Measurements from ENCODE around the gene SMCO3. TPM values are rescaled to one million over a fixed set of nuclear protein-coding genes. Genes with fewer than 3 reads are reported as not detected.

The SMCO3 gene
- total RNA-seq = 0.46 TPM

GRCh38 chr12:14814014-14814413 is at the start of gene SMCO3:
SMCO3 (minus strand) TSS chr12:14814182; CDS start chr12:14806680, 7,502 bp downstream.
- no peak for DNase-seq (ENCODE audit: low spot score)

GRCh38 chr12:14860490-14860889 is 46.5 kb upstream of the SMCO3 start:
- no peak for DNase-seq (ENCODE audit: low spot score)

GRCh38 chr12:14858513-14858912 is 44.5 kb upstream of the SMCO3 start:
- no peak for DNase-seq (ENCODE audit: low spot score)

- no peak for DNase-seq (ENCODE audit: low spot score)
Observed at GRCh38 chr12:14854586-14855183, 40.7 kb upstream of the SMCO3 start.

- no peak for DNase-seq (ENCODE audit: low spot score)
Observed at GRCh38 chr12:14853961-14854360, 40.0 kb upstream of the SMCO3 start.

- no peak for DNase-seq (ENCODE audit: low spot score)
Observed at GRCh38 chr12:14852880-14853279, 38.9 kb upstream of the SMCO3 start.

GRCh38 chr12:14850929-14851663 is 37.1 kb upstream of the SMCO3 start:
- no peak for DNase-seq (ENCODE audit: low spot score)

- no peak for DNase-seq (ENCODE audit: low spot score)
Observed at GRCh38 chr12:14849661-14850060, 35.7 kb upstream of the SMCO3 start.

- no peak for DNase-seq (ENCODE audit: low spot score)
Observed at GRCh38 chr12:14846876-14847580, 33.0 kb upstream of the SMCO3 start.

GRCh38 chr12:14846042-14846587 is 32.1 kb upstream of the SMCO3 start:
- DNase-seq (ENCODE audit: low spot score) = no peak

- peak; percentile 62 for DNase-seq (ENCODE audit: low spot score)
Observed at GRCh38 chr12:14845350-14845750, 31.4 kb upstream of the SMCO3 start.

GRCh38 chr12:14844401-14844800 is 30.4 kb upstream of the SMCO3 start:
- no peak for DNase-seq (ENCODE audit: low spot score)

- peak; percentile 49 for DNase-seq (ENCODE audit: low spot score)
Observed at GRCh38 chr12:14843425-14843887, 29.5 kb upstream of the SMCO3 start, which contains the start of gene ART4. ART4 (minus strand) TSS chr12:14843526; CDS start chr12:14843113, 413 bp downstream.

- DNase-seq (ENCODE audit: low spot score) = no peak
Observed at GRCh38 chr12:14842315-14842714, 28.3 kb upstream of the SMCO3 start.

- DNase-seq (ENCODE audit: low spot score) = peak; percentile 36
Observed at GRCh38 chr12:14841761-14842160, 27.8 kb upstream of the SMCO3 start.

- DNase-seq (ENCODE audit: low spot score) = no peak
Observed at GRCh38 chr12:14840616-14841015, 26.6 kb upstream of the SMCO3 start.

GRCh38 chr12:14839262-14839661 is 25.3 kb upstream of the SMCO3 start:
- DNase-seq (ENCODE audit: low spot score) = no peak

- DNase-seq (ENCODE audit: low spot score) = no peak
Observed at GRCh38 chr12:14836336-14837210, 22.6 kb upstream of the SMCO3 start.

- no peak for DNase-seq (ENCODE audit: low spot score)
Observed at GRCh38 chr12:14834509-14834908, 20.5 kb upstream of the SMCO3 start.

- no peak for DNase-seq (ENCODE audit: low spot score)
Observed at GRCh38 chr12:14833952-14834351, 20.0 kb upstream of the SMCO3 start.

- no peak for DNase-seq (ENCODE audit: low spot score)
Observed at GRCh38 chr12:14833336-14833735, 19.4 kb upstream of the SMCO3 start.

Data from mucosa of gallbladder (tissue), 1 donor.